ENCODE measurements around the gene ZNF329. TPM values are rescaled to one million over a fixed set of nuclear protein-coding genes. Genes with fewer than 3 reads are reported as not detected.

Gene ZNF329
- total RNA-seq, 1 experiment from 2014 or later, result 10.5 TPM

GRCh38 chr19:58154679-58155648 is 4.4 kb upstream of the ZNF329 start:
- peaks cover 40% of the 10 kb centered on the region for H3K9me3 ChIP-seq (ENCODE audit: low read length)
- ChIA-PET CTCF (interaction anchor here (0.6 kb wide), 1 partner anchor 121 kb away, joined by 5 read pairs; no protein-coding TSS in a partner anchor), POLR2A (ENCODE audit: unreplicated experiment) (no interaction called here)
- H4K20me1 ChIP-seq (ENCODE audit: low read length), result no peaks in the 10 kb centered on the region
- H3K9ac ChIP-seq (ENCODE audit: low read length), result peak overlapping the region; percentile 70
- BruUV-seq (replicated peaks), result no TSS peak
- no peaks in the 10 kb centered on the region for H3K4me1 ChIP-seq (ENCODE audit: insufficient read depth, low read length)
- no peaks in the 10 kb centered on the region for H3K27me3 ChIP-seq (ENCODE audit: low read length)
- peak; percentile 89 for DNase-seq
- peak overlapping the region; percentile 98 for H2AFZ ChIP-seq (ENCODE audit: low read length)
- peaks cover 6% of the 10 kb centered on the region for H3K79me2 ChIP-seq (ENCODE audit: low read length)
- no peaks in the 10 kb centered on the region for H3F3A ChIP-seq (ENCODE audit: low read length, unreplicated experiment)
- peak overlapping the region; percentile 83 for H3K4me2 ChIP-seq (ENCODE audit: low read length)
- intact Hi-C loops (cut with micrococcal nuclease), result loop anchor here (5.0 to 10.0 kb wide), 2 partner anchors 340 to 748 kb away; partner anchors contain the start of gene ZNF552
- H3K36me3 ChIP-seq (ENCODE audit: low read depth, low read length), result peaks cover 9% of the 10 kb centered on the region; the same call in 1 of the 2 replicates
- no peaks in the 10 kb centered on the region for H3K9me2 ChIP-seq (replicated peaks; ENCODE audit: low read length)
- TF ChIP-seq EZH2 (IDR thresholded peaks at IDR 0.05; ENCODE audit: low read length, unreplicated experiment) (no peak), CTCF (conservative IDR thresholded peaks at IDR 0.05; ENCODE audit: low read depth, low read length) (peak; percentile 82), EZH2phosphoT487 (IDR thresholded peaks at IDR 0.05; ENCODE audit: borderline replicate concordance, low read length) (no peak)
- H3K4me3 ChIP-seq (ENCODE audit: low read length), result peak overlapping the region; percentile 77
- peak; percentile 83 for ATAC-seq
- H3K27ac ChIP-seq (ENCODE audit: low read length), result no peak overlapping the region

GRCh38 chr19:58154287-58154678 is 3.7 kb upstream of the ZNF329 start:
- TF ChIP-seq EZH2phosphoT487 (IDR thresholded peaks at IDR 0.05; ENCODE audit: borderline replicate concordance, low read length), result no peak
- TF ChIP-seq EZH2 (IDR thresholded peaks at IDR 0.05; ENCODE audit: low read length, unreplicated experiment), result no peak
- TF ChIP-seq CTCF (conservative IDR thresholded peaks at IDR 0.05; ENCODE audit: low read depth, low read length), result no peak
- intact Hi-C loops (cut with micrococcal nuclease), result loop anchor here (10.0 kb wide), 1 partner anchor 339 kb away; the partner anchor contains the start of gene ZNF552

More at GRCh38 chr19:58154287-58154678, 3.7 kb upstream of the ZNF329 start:
- ATAC-seq (no peak), DNase-seq (no peak)
- POLR2A ChIA-PET (ENCODE audit: unreplicated experiment), result no interaction called here
- Histone ChIP-seq H3K4me3 (ENCODE audit: low read length) (peak overlapping the region; percentile 77), H3K79me2 (ENCODE audit: low read length) (peaks cover 12% of the 10 kb centered on the region), H3K9ac (ENCODE audit: low read length) (peak overlapping the region; percentile 70), H3K9me3 (ENCODE audit: low read length) (peaks cover 44% of the 10 kb centered on the region), H3K27me3 (ENCODE audit: low read length) (no peaks in the 10 kb centered on the region), H3F3A (ENCODE audit: low read length, unreplicated experiment) (no peaks in the 10 kb centered on the region), H3K9me2 (replicated peaks; ENCODE audit: low read length) (no peaks in the 10 kb centered on the region), H4K20me1 (ENCODE audit: low read length) (no peaks in the 10 kb centered on the region), H3K4me1 (ENCODE audit: insufficient read depth, low read length) (no peaks in the 10 kb centered on the region), H3K27ac (ENCODE audit: low read length) (no peak overlapping the region), H3K4me2 (ENCODE audit: low read length) (peak overlapping the region; percentile 83), H3K36me3 (ENCODE audit: low read depth, low read length) (peaks cover 13% of the 10 kb centered on the region), H2AFZ (ENCODE audit: low read length) (peak overlapping the region; percentile 98)
- CTCF ChIA-PET, result no interaction called here
- no TSS peak for BruUV-seq (replicated peaks)

All from PC-3 (cell line).